ENCODE data around the gene RPGR.

DNA sequence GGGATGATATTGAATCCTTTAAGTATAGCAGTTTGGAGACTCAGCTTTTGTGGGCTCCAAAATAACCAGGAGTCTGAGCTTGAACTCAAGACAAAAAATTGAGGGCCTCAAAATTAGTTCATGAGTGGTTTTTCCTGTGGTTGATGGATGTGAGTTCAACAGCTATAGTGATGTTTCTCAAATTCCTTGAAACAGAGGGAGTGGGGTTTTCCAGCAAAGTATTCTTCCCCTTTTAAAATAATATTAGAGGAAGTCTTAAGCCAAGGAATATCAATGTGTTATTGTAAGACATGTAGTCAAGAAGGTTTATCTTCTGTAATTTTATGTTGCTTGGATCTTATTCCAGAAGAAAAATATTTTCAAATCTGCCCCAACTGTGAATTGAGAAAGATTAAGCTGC lies 35.7 kb upstream of the RPGR start:
- TF ChIP-seq, protein P1, sequence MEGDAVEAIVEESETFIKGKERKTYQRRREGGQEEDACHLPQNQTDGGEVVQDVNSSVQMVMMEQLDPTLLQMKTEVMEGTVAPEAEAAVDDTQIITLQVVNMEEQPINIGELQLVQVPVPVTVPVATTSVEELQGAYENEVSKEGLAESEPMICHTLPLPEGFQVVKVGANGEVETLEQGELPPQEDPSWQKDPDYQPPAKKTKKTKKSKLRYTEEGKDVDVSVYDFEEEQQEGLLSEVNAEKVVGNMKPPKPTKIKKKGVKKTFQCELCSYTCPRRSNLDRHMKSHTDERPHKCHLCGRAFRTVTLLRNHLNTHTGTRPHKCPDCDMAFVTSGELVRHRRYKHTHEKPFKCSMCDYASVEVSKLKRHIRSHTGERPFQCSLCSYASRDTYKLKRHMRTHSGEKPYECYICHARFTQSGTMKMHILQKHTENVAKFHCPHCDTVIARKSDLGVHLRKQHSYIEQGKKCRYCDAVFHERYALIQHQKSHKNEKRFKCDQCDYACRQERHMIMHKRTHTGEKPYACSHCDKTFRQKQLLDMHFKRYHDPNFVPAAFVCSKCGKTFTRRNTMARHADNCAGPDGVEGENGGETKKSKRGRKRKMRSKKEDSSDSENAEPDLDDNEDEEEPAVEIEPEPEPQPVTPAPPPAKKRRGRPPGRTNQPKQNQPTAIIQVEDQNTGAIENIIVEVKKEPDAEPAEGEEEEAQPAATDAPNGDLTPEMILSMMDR (IDR thresholded peaks at IDR 0.05) = no peak
- no peak for TF ChIP-seq POLR2A (IDR thresholded peaks at IDR 0.05)
